ENCODE data around the gene EPG5.

Gene EPG5

GRCh38 chr18:45863469-45863868 is 103.7 kb downstream of the EPG5 start:
- no peak for TF ChIP-seq EZH2 (IDR thresholded peaks at IDR 0.05; ENCODE audit: borderline replicate concordance, low read depth, low read length, severe bottlenecking)
- no peak for TF ChIP-seq CTCF (IDR thresholded peaks at IDR 0.05; ENCODE audit: borderline replicate concordance, extremely low read depth, low read length, poor library complexity, severe bottlenecking)
- DNase-seq (no peak), ATAC-seq (ENCODE audit: insufficient read depth, low read depth) (no peak)
- no peak overlapping the region for H3K27ac ChIP-seq (ENCODE audit: low read length)
- no peak overlapping the region for H3K4me2 ChIP-seq (ENCODE audit: insufficient read depth, low read length)
- H3K9me3 ChIP-seq (ENCODE audit: insufficient read depth, low read length, severe bottlenecking): no peaks in the 10 kb centered on the region
- H3K9ac ChIP-seq (ENCODE audit: low read depth, low read length): no peak overlapping the region
- H4K20me1 ChIP-seq (ENCODE audit: insufficient read depth, low read length): no peaks in the 10 kb centered on the region
- no peak overlapping the region for H2AFZ ChIP-seq (ENCODE audit: low read depth, low read length)
- no peaks in the 10 kb centered on the region for H3K27me3 ChIP-seq (ENCODE audit: insufficient read depth, low read length, poor library complexity)
- H3K79me2 ChIP-seq (ENCODE audit: insufficient read depth, low read length): no peaks in the 10 kb centered on the region
- H3K4me1 ChIP-seq (ENCODE audit: insufficient read depth, low read length): no peaks in the 10 kb centered on the region
- peaks cover 83% of the 10 kb centered on the region for H3K36me3 ChIP-seq (ENCODE audit: insufficient read depth, low read length)
- H3K4me3 ChIP-seq (ENCODE audit: low read depth in 1 of 2, low read length in 2 of 2): no peak overlapping the region

- H3K4me2 ChIP-seq (ENCODE audit: insufficient read depth, low read length): no peak overlapping the region
- no peaks in the 10 kb centered on the region for H3K79me2 ChIP-seq (ENCODE audit: insufficient read depth, low read length)
- no peak overlapping the region for H3K4me3 ChIP-seq (ENCODE audit: low read depth in 1 of 2, low read length in 2 of 2)
- H4K20me1 ChIP-seq (ENCODE audit: insufficient read depth, low read length): no peaks in the 10 kb centered on the region
- peaks cover 84% of the 10 kb centered on the region for H3K36me3 ChIP-seq (ENCODE audit: insufficient read depth, low read length)
- DNase-seq: no peak
- H3K27ac ChIP-seq (ENCODE audit: low read length): no peak overlapping the region
- no peak overlapping the region for H3K9ac ChIP-seq (ENCODE audit: low read depth, low read length)
- H2AFZ ChIP-seq (ENCODE audit: low read depth, low read length): no peak overlapping the region
- no peak for TF ChIP-seq CTCF (IDR thresholded peaks at IDR 0.05; ENCODE audit: borderline replicate concordance, extremely low read depth, low read length, poor library complexity, severe bottlenecking)
- no peaks in the 10 kb centered on the region for H3K9me3 ChIP-seq (ENCODE audit: insufficient read depth, low read length, severe bottlenecking)
- no peaks in the 10 kb centered on the region for H3K27me3 ChIP-seq (ENCODE audit: insufficient read depth, low read length, poor library complexity)
- H3K4me1 ChIP-seq (ENCODE audit: insufficient read depth, low read length): no peaks in the 10 kb centered on the region
- no peak for ATAC-seq (ENCODE audit: insufficient read depth, low read depth)
Measured at GRCh38 chr18:45861926-45862325, 105.2 kb downstream of the EPG5 start.

GRCh38 chr18:45860971-45861370 is 106.2 kb downstream of the EPG5 start:
- ATAC-seq (ENCODE audit: insufficient read depth, low read depth) (no peak), DNase-seq (no peak)
- peaks cover 84% of the 10 kb centered on the region for H3K36me3 ChIP-seq (ENCODE audit: insufficient read depth, low read length)
- H3K79me2 ChIP-seq (ENCODE audit: insufficient read depth, low read length): no peaks in the 10 kb centered on the region
- H3K27ac ChIP-seq (ENCODE audit: low read length): no peak overlapping the region
- H3K27me3 ChIP-seq (ENCODE audit: insufficient read depth, low read length, poor library complexity): no peaks in the 10 kb centered on the region
- H3K4me2 ChIP-seq (ENCODE audit: insufficient read depth, low read length): no peak overlapping the region
- no peaks in the 10 kb centered on the region for H3K9me3 ChIP-seq (ENCODE audit: insufficient read depth, low read length, severe bottlenecking)
- no peaks in the 10 kb centered on the region for H3K4me1 ChIP-seq (ENCODE audit: insufficient read depth, low read length)
- H3K4me3 ChIP-seq (ENCODE audit: low read depth in 1 of 2, low read length in 2 of 2): no peak overlapping the region
- H2AFZ ChIP-seq (ENCODE audit: low read depth, low read length): no peak overlapping the region
- no peaks in the 10 kb centered on the region for H4K20me1 ChIP-seq (ENCODE audit: insufficient read depth, low read length)
- no peak overlapping the region for H3K9ac ChIP-seq (ENCODE audit: low read depth, low read length)
- TF ChIP-seq EZH2 (IDR thresholded peaks at IDR 0.05; ENCODE audit: borderline replicate concordance, low read depth, low read length, severe bottlenecking) (no peak), CTCF (IDR thresholded peaks at IDR 0.05; ENCODE audit: borderline replicate concordance, extremely low read depth, low read length, poor library complexity, severe bottlenecking) (no peak)

- H3K27me3 ChIP-seq (ENCODE audit: insufficient read depth, low read length, poor library complexity): no peaks in the 10 kb centered on the region
- H3K4me1 ChIP-seq (ENCODE audit: insufficient read depth, low read length): no peaks in the 10 kb centered on the region
- peaks cover 85% of the 10 kb centered on the region for H3K36me3 ChIP-seq (ENCODE audit: insufficient read depth, low read length)
- H3K4me3 ChIP-seq (ENCODE audit: low read depth in 1 of 2, low read length in 2 of 2): no peak overlapping the region
- H3K79me2 ChIP-seq (ENCODE audit: insufficient read depth, low read length): no peaks in the 10 kb centered on the region
- ATAC-seq (ENCODE audit: insufficient read depth, low read depth) (no peak), DNase-seq (no peak)
- TF ChIP-seq EZH2 (IDR thresholded peaks at IDR 0.05; ENCODE audit: borderline replicate concordance, low read depth, low read length, severe bottlenecking) (no peak), CTCF (IDR thresholded peaks at IDR 0.05; ENCODE audit: borderline replicate concordance, extremely low read depth, low read length, poor library complexity, severe bottlenecking) (no peak)
- H2AFZ ChIP-seq (ENCODE audit: low read depth, low read length): no peak overlapping the region
- H4K20me1 ChIP-seq (ENCODE audit: insufficient read depth, low read length): no peaks in the 10 kb centered on the region
- H3K9ac ChIP-seq (ENCODE audit: low read depth, low read length): no peak overlapping the region
- no peak overlapping the region for H3K27ac ChIP-seq (ENCODE audit: low read length)
- H3K9me3 ChIP-seq (ENCODE audit: insufficient read depth, low read length, severe bottlenecking): no peaks in the 10 kb centered on the region
- H3K4me2 ChIP-seq (ENCODE audit: insufficient read depth, low read length): no peak overlapping the region
Measured at GRCh38 chr18:45860492-45860891, 106.6 kb downstream of the EPG5 start.

Data from DND-41 (cell line).